HCT116 (cell line): ENCODE data around the gene GPX7. TPM values are rescaled to one million over a fixed set of nuclear protein-coding genes. Genes with fewer than 3 reads are reported as not detected.

ENCODE experiments used
- ATAC-seq: fragments of 200-7000 bp; cut with Tn5 transposase; 2 replicates; pipeline ENCODE4 v1.9.1; 2020; ENCODE audit warnings: mild to moderate bottlenecking, moderate library complexity
- BruUV-seq: library from RNA; stranded (reverse); fragments of 400-500 nt; replicated peaks from 2 replicates; lab custom pipeline; 2021; lab: Mats Ljungman, UMichigan
- CTCF ChIA-PET: fragments of 300-600 bp; sonication (Branson Sonifier 250); formaldehyde crosslinking; loops from one replicate; lab custom pipeline; 2021; ENCODE audit warnings: antibody characterized with exemption; lab: Charles Lee
- POLR2A ChIA-PET: fragments of 300-600, 350-600 bp; sonication (Branson Sonifier 250); formaldehyde crosslinking; loops from one replicate; lab custom pipeline; 2021; ENCODE audit warnings: antibody characterized with exemption; lab: Charles Lee
- RAD21 ChIA-PET, 2 experiments: fragments of 300-600 bp; sonication (Branson Sonifier 250); formaldehyde crosslinking; loops; one replicate each; lab custom pipeline; 2023; ENCODE audit warnings: low total read pairs in 2 of 2; ENCODE audit not compliant: uncharacterized antibody in 2 of 2, unreplicated experiment in 2 of 2, low non-redundant PET in 1 of 2; lab: Charles Lee
- DNase-seq: peaks from one replicate; pipeline ENCODE4 v3.0.0-alpha.2; 2010; ENCODE audit warnings: low read depth, low spot score
- H2AFZ ChIP-seq: fragments of 200-600 bp; shearing (Covaris generic), sonication (generic); 2 replicates; pipeline ENCODE4 v1.6.1; 2017; ENCODE audit warnings: low read depth, mixed run types, mixed read lengths, antibody characterized with exemption, low read length; ENCODE audit not compliant: poor library complexity, severe bottlenecking
- H3K27ac ChIP-seq: 2 replicates; pipeline ENCODE4 v1.5.1; 2012; ENCODE audit warnings: low read depth, low read length
- H3K27me3 ChIP-seq: fragments of 200-600 bp; sonication (generic); 2 replicates; pipeline ENCODE4 v1.6.1; 2016; ENCODE audit warnings: mixed run types, low read length, mixed read lengths; ENCODE audit not compliant: insufficient read depth
- H3K36me3 ChIP-seq, 2 experiments: fragments of 200-500 bp in 1 of 2; fragments of 200-600 bp in 1 of 2; sonication (Bioruptor generic) in 1 of 2; sonication (generic) in 1 of 2; 2 replicates each; pipeline versions ENCODE4 v1.5.1 to v1.6.1; 2014 to 2016; ENCODE audit warnings: low read length in 2 of 2, inconsistent platforms in 1 of 2, mixed read lengths in 1 of 2, mixed run types in 1 of 2; ENCODE audit not compliant: insufficient read depth in 2 of 2, control insufficient read depth in 1 of 2
- H3K4me1 ChIP-seq, 2 experiments: fragments of 200-600 bp in 1 of 2; sonication (generic) in 1 of 2; 2 replicates each; pipeline versions ENCODE4 v1.5.1 to v1.6.1; 2012 to 2017; ENCODE audit warnings: low read length in 2 of 2, inconsistent platforms in 1 of 2, mild to moderate bottlenecking in 1 of 2, mixed read lengths in 1 of 2, mixed run types in 1 of 2, moderate library complexity in 1 of 2; ENCODE audit not compliant: insufficient read depth in 2 of 2, control insufficient read depth in 1 of 2
- H3K4me2 ChIP-seq: fragments of 200-600 bp; sonication (generic); 2 replicates; pipeline ENCODE4 v1.6.1; 2017; ENCODE audit warnings: mixed run types, low read length, mixed read lengths
- H3K4me3 ChIP-seq, 2 experiments: fragments of 200-600 bp in 1 of 2; sonication (generic) in 1 of 2; replicated peaks in 1 of 2; 2 replicates each; pipeline ENCODE4 v1.5.1; 2011 to 2016; ENCODE audit warnings: low read length in 2 of 2, control low read depth in 1 of 2, low read depth in 1 of 2, mild to moderate bottlenecking in 1 of 2, mixed read lengths in 1 of 2, mixed run types in 1 of 2
- H3K79me2 ChIP-seq: fragments of 200-600 bp; sonication (generic); 2 replicates; pipeline ENCODE4 v1.6.1; 2017; ENCODE audit warnings: mild to moderate bottlenecking, mixed run types, low read length, moderate library complexity, mixed read lengths; ENCODE audit not compliant: insufficient read depth
- H3K9ac ChIP-seq: fragments of 200-600 bp; sonication (generic); 2 replicates; pipeline ENCODE4 v1.6.1; 2016; ENCODE audit warnings: low read length, mixed read lengths
- H3K9me2 ChIP-seq: fragments of 200-600 bp; sonication (generic), shearing (Covaris generic); 2 replicates; pipeline ENCODE4 v1.6.1; 2017; ENCODE audit warnings: mixed run types, mild to moderate bottlenecking, moderate library complexity; ENCODE audit not compliant: insufficient read depth
- H3K9me3 ChIP-seq, 2 experiments: fragments of 200-500 bp in 1 of 2; fragments of 200-600 bp in 1 of 2; sonication (Bioruptor generic) in 1 of 2; sonication (generic) in 1 of 2; 2 replicates each; pipeline ENCODE4 v1.6.1; 2014 to 2017; ENCODE audit warnings: low read length in 2 of 2, mixed read lengths in 2 of 2, inconsistent platforms in 1 of 2, low read depth in 1 of 2, mild to moderate bottlenecking in 1 of 2, mixed run types in 1 of 2, moderate library complexity in 1 of 2; ENCODE audit not compliant: control insufficient read depth in 1 of 2, insufficient read depth in 1 of 2
- H4K20me1 ChIP-seq: fragments of 200-600 bp; sonication (generic), shearing (Covaris generic); 2 replicates; pipeline ENCODE4 v1.6.1; 2017; ENCODE audit warnings: mixed run types, mild to moderate bottlenecking, moderate library complexity; ENCODE audit not compliant: insufficient read depth
- ATF3 ChIP-seq: IDR thresholded peaks from 2 replicates; pipeline ENCODE4 v1.6.1; 2012
- CBX3 ChIP-seq: IDR thresholded peaks from 2 replicates; pipeline ENCODE4 v1.6.1; 2012; ENCODE audit warnings: low read depth
- CEBPB ChIP-seq: IDR thresholded peaks from 2 replicates; pipeline ENCODE4 v1.6.1; 2012; ENCODE audit warnings: low read depth
- CTCF ChIP-seq, 3 experiments: fragments of 200-600 bp in 1 of 3; sonication (generic) in 1 of 3; IDR thresholded peaks in 2 of 3; conservative IDR thresholded peaks in 1 of 3; 2 replicates each; pipeline ENCODE4 v1.5.1; 2012 to 2017; ENCODE audit warnings: low read depth in 2 of 3, low read length in 2 of 3, antibody characterized with exemption in 1 of 3, borderline replicate concordance in 1 of 3, control low read depth in 1 of 3, mild to moderate bottlenecking in 1 of 3, mixed read lengths in 1 of 3, mixed run types in 1 of 3, moderate library complexity in 1 of 3; ENCODE audit not compliant: insufficient read depth in 1 of 3
- ELF1 ChIP-seq: IDR thresholded peaks from 2 replicates; pipeline ENCODE4 v1.6.1; 2012; ENCODE audit warnings: low read depth, borderline replicate concordance
- EZH2 ChIP-seq: fragments of 200-600 bp; sonication (generic); IDR thresholded peaks from 2 replicates; pipeline ENCODE4 v1.6.1; 2017; ENCODE audit warnings: antibody characterized with exemption, mixed run types
- FOSL1 ChIP-seq: IDR thresholded peaks from 2 replicates; pipeline ENCODE4 v1.6.1; 2012; ENCODE audit warnings: low read depth
- POLR2A ChIP-seq: IDR thresholded peaks from 2 replicates; pipeline ENCODE4 v1.7.0; 2011; ENCODE audit warnings: borderline replicate concordance; ENCODE audit not compliant: insufficient read depth, insufficient read length; ENCODE audit errors: extremely low read depth
- POLR2AphosphoS5 ChIP-seq: IDR thresholded peaks from 2 replicates; pipeline ENCODE4 v1.6.1; 2011; ENCODE audit warnings: mild to moderate bottlenecking, low read depth, low read length, moderate library complexity
- RAD21 ChIP-seq: IDR thresholded peaks from 2 replicates; pipeline ENCODE4 v1.6.1; 2012; ENCODE audit warnings: low read depth, mild to moderate bottlenecking
- REST ChIP-seq: IDR thresholded peaks from 2 replicates; pipeline ENCODE4 v1.6.1; 2012; ENCODE audit warnings: low read depth
- SP1 ChIP-seq: IDR thresholded peaks from 2 replicates; pipeline ENCODE4 v1.6.1; 2012; ENCODE audit warnings: low read depth
- ZBTB33 ChIP-seq: IDR thresholded peaks from 2 replicates; pipeline ENCODE4 v1.6.1; 2011; ENCODE audit warnings: mild to moderate bottlenecking, low read length, moderate library complexity; ENCODE audit not compliant: insufficient replicate concordance; ENCODE audit errors: extremely low read depth
- ZNF274 ChIP-seq: fragments of 200-500 bp; sonication (Bioruptor generic); IDR thresholded peaks from 2 replicates; pipeline ENCODE4 v1.6.1; 2014; ENCODE audit warnings: mild to moderate bottlenecking, low read depth, low read length, inconsistent platforms
- intact Hi-C: fragments of 100-400 bp; cut with micrococcal nuclease; formaldehyde crosslinking; loops from 2 replicates; pipeline ENCODE4 v1.10.0; 2022
- total RNA-seq: library from RNA; stranded (reverse); gene quantifications from one replicate; pipeline ENCODE4 v1.2.1, GENCODE V29; 2021; ENCODE audit not compliant: unreplicated experiment

Gene GPX7
- total RNA-seq, 1 experiment from 2014 or later = not detected

- POLR2A ChIA-PET = no interaction called here
- H4K20me1 ChIP-seq = no peaks in the 10 kb centered on the region
- no peaks in the 10 kb centered on the region for H3K4me1 ChIP-seq
- TF ChIP-seq ELF1 = no peak
- no peak for TF ChIP-seq POLR2AphosphoS5
- no peak for TF ChIP-seq CBX3
- no peak for TF ChIP-seq SP1
- TF ChIP-seq CEBPB = no peak
- H3K27ac ChIP-seq = no peak overlapping the region
- no peaks in the 10 kb centered on the region for H3K9me3 ChIP-seq
- no peaks in the 10 kb centered on the region for H3K36me3 ChIP-seq
- H3K9ac ChIP-seq = no peak overlapping the region
- no peak overlapping the region for H3K4me3 ChIP-seq
- H3K4me2 ChIP-seq = no peak overlapping the region
- BruUV-seq = no TSS peak
- no peak for DNase-seq
- no peaks in the 10 kb centered on the region for H3K27me3 ChIP-seq
- intact Hi-C loops = no loop called here
- RAD21 ChIA-PET = no interaction called here
- ATAC-seq = no peak
- no peaks in the 10 kb centered on the region for H3K79me2 ChIP-seq
- H3K9me2 ChIP-seq = no peaks in the 10 kb centered on the region
- CTCF ChIA-PET = no interaction called here
- no peak overlapping the region for H2AFZ ChIP-seq
Measured at GRCh38 chr1:52595061-52595460, 7.1 kb upstream of the GPX7 start.

GRCh38 chr1:52597912-52598311 is 4.3 kb upstream of the GPX7 start:
- intact Hi-C loops = no loop called here
- H3K4me2 ChIP-seq = no peak overlapping the region
- DNase-seq (no peak), ATAC-seq (no peak)
- no peaks in the 10 kb centered on the region for H3K27me3 ChIP-seq
- H3K79me2 ChIP-seq = no peaks in the 10 kb centered on the region
- ChIA-PET CTCF (no interaction called here), POLR2A (no interaction called here), RAD21 (no interaction called here)
- no TSS peak for BruUV-seq
- no peaks in the 10 kb centered on the region for H3K4me1 ChIP-seq
- H3K4me3 ChIP-seq = no peak overlapping the region
- H3K9me2 ChIP-seq = no peaks in the 10 kb centered on the region
- H3K36me3 ChIP-seq = no peaks in the 10 kb centered on the region
- no peak overlapping the region for H2AFZ ChIP-seq
- H4K20me1 ChIP-seq = no peaks in the 10 kb centered on the region
- H3K27ac ChIP-seq = no peak overlapping the region
- no peak overlapping the region for H3K9ac ChIP-seq
- no peaks in the 10 kb centered on the region for H3K9me3 ChIP-seq
- no peak for TF ChIP-seq ZBTB33
- no peak for TF ChIP-seq ZNF274
- TF ChIP-seq ATF3 = no peak
- no peak for TF ChIP-seq CTCF (IDR thresholded peaks at IDR 0.05 in 2 of 3, conservative IDR thresholded peaks at IDR 0.05 in 1 of 3; ENCODE audit: borderline replicate concordance in 1 of 3, insufficient read depth in 1 of 3, low read depth in 2 of 3, low read length in 2 of 3)
- TF ChIP-seq EZH2 = no peak
- no peak for TF ChIP-seq RAD21
- no peak for TF ChIP-seq POLR2A
- TF ChIP-seq FOSL1 = no peak
- no peak for TF ChIP-seq SP1
- no peak for TF ChIP-seq REST
